ENCODE results near the gene ZC3H14.

The ZC3H14 gene

DNA sequence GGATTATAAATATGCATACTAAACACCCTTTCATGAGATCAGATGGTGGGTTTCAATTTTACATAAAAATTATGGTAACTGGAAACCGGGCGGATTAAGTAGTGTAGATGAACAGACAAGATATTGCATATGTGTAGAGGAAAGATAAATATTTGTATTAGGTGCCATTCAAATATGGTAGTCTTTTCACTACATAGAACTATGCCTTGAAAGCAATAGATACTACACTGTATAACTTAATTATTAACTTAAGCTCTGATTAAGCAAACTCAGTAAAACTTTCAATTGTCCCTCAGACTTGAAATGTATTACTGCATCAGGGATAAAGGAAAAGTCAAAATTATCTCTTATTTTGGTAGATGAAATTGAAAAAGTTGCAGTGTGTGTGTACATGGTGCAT lies 10.0 kb upstream of the ZC3H14 start:
- Histone ChIP-seq H3K27me3 (ENCODE audit: control insufficient read depth, insufficient read depth, low read length) (peaks cover 20% of the 10 kb centered on the region), H3K9ac (ENCODE audit: low read depth, low read length) (no peak overlapping the region), H3K36me3 (ENCODE audit: control insufficient read depth, insufficient read depth, low read length) (peaks cover 22% of the 10 kb centered on the region), H3K27ac (ENCODE audit: low read depth, low read length) (no peak overlapping the region), H3K9me3 (ENCODE audit: control insufficient read depth, insufficient read depth, low read length) (no peaks in the 10 kb centered on the region), H3K4me3 (ENCODE audit: low read depth, low read length) (peak overlapping the region; percentile 99), H3K4me1 (ENCODE audit: control insufficient read depth, insufficient read depth, low read length) (peaks cover 22% of the 10 kb centered on the region)

- Histone ChIP-seq H3K27me3 (ENCODE audit: control insufficient read depth, insufficient read depth, low read length) (peaks cover 20% of the 10 kb centered on the region), H3K27ac (ENCODE audit: low read depth, low read length) (peak overlapping the region; percentile 91), H3K36me3 (ENCODE audit: control insufficient read depth, insufficient read depth, low read length) (peaks cover 11% of the 10 kb centered on the region), H3K4me1 (ENCODE audit: control insufficient read depth, insufficient read depth, low read length) (peaks cover 22% of the 10 kb centered on the region), H3K4me3 (ENCODE audit: low read depth, low read length) (peak overlapping the region; percentile 99), H3K9me3 (ENCODE audit: control insufficient read depth, insufficient read depth, low read length) (no peaks in the 10 kb centered on the region), H3K9ac (ENCODE audit: low read depth, low read length) (peak overlapping the region; percentile 88)
Measured at GRCh38 chr14:88553886-88554456, 8.9 kb upstream of the ZC3H14 start.

DNA sequence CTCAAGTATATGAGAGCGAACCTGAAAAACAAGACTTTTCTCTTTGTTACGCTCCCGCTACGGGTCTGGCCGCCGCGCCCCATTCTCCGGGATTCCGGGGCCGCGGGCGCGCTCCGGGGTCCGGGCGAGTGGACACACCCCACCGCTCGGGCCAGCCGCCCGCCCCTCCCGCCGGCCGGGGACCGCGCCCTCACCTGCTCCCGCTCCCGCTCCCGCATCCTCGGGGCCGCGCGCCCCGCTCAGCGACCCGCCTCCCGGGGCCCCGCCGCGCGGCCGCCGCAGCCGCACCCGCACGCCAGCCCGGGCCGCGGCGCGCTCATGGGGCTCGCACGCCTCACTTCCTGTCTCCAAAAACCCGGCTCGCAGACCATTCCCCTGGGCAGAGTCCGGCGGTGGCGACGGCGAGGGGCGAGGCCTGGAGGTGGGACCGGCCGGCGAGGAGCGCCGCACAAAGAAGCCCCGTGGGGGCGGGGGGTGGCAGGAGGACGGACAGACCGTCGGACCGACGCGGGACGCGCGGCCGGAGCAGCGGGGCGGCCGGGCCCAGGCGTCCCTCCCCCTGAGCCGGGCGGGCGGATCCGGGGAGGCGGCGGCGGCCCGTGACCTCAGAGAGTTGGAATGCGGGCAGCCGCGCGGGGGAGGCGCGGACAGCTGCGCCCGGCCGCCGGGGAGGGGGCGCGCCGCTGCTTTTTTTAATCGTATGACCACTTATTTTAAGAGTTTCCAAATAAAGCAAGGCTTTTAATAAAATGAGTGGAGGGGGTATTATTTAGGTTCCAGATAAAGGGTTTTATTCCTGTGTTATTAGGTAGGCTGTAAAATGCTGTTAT lies 8.2 kb upstream of the ZC3H14 start, which contains the start of gene PTPN21:
Gene PTPN21 (minus strand): TSS at position 551 of the 830 bp plus-strand sequence. CDS start 4,590 bp downstream, outside the sequence.
- Histone ChIP-seq H3K27ac (ENCODE audit: low read depth, low read length) (peak within 1 kb of the TSS; percentile 91), H3K4me3 (ENCODE audit: low read depth, low read length) (peak within 1 kb of the TSS; percentile 99), H3K9ac (ENCODE audit: low read depth, low read length) (peak within 1 kb of the TSS; percentile 88)

GRCh38 chr14:88556581-88556980 lies 6.3 kb upstream of the ZC3H14 start:
- H3K4me3 ChIP-seq (ENCODE audit: low read depth, low read length), result no peak overlapping the region
- peaks cover 22% of the 10 kb centered on the region for H3K4me1 ChIP-seq (ENCODE audit: control insufficient read depth, insufficient read depth, low read length)
- no peaks in the 10 kb centered on the region for H3K36me3 ChIP-seq (ENCODE audit: control insufficient read depth, insufficient read depth, low read length)
- H3K9me3 ChIP-seq (ENCODE audit: control insufficient read depth, insufficient read depth, low read length), result no peaks in the 10 kb centered on the region
- H3K9ac ChIP-seq (ENCODE audit: low read depth, low read length), result no peak overlapping the region
- H3K27ac ChIP-seq (ENCODE audit: low read depth, low read length), result no peak overlapping the region
- H3K27me3 ChIP-seq (ENCODE audit: control insufficient read depth, insufficient read depth, low read length), result peaks cover 20% of the 10 kb centered on the region

More for the DNA sequence above, 8.2 kb upstream of the ZC3H14 start, which contains the start of gene PTPN21:
- Histone ChIP-seq H3K4me1 (ENCODE audit: control insufficient read depth, insufficient read depth, low read length) (peaks cover 22% of the 10 kb centered on the region), H3K27me3 (ENCODE audit: control insufficient read depth, insufficient read depth, low read length) (peaks cover 20% of the 10 kb centered on the region), H3K9me3 (ENCODE audit: control insufficient read depth, insufficient read depth, low read length) (no peaks in the 10 kb centered on the region), H3K36me3 (ENCODE audit: control insufficient read depth, insufficient read depth, low read length) (0 out of 2 replicates have a peak, but pooled peaks cover 4% of the 10 kb centered on the region)

DNA sequence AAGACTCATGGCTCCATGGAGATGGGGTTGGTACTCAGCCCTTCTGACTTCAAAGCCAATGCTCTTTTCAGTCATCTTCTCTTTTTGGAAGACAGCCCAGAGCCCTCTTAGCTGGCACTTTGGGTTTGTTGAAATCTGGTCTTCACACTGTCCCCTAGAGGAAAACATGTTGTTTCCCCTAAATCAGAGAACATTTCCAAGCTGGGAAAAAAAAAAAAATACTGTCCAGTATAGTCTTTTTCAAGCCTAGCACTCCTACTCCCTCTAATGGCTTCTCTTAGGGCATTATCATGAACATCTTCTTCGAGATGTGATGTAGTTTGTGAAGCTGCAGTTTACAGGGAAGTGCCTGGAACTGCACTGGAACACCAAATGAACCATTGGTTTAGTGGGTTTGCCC lies 3.0 kb upstream of the ZC3H14 start:
- Histone ChIP-seq H3K4me1 (ENCODE audit: control insufficient read depth, insufficient read depth, low read length) (peaks cover 17% of the 10 kb centered on the region), H3K9me3 (ENCODE audit: control insufficient read depth, insufficient read depth, low read length) (no peaks in the 10 kb centered on the region), H3K36me3 (ENCODE audit: control insufficient read depth, insufficient read depth, low read length) (peaks cover 8% of the 10 kb centered on the region), H3K4me3 (ENCODE audit: low read depth, low read length) (no peak overlapping the region), H3K27me3 (ENCODE audit: control insufficient read depth, insufficient read depth, low read length) (no peaks in the 10 kb centered on the region), H3K27ac (ENCODE audit: low read depth, low read length) (no peak overlapping the region), H3K9ac (ENCODE audit: low read depth, low read length) (no peak overlapping the region)

GRCh38 chr14:88562532-88562830 lies 356 bp upstream of the ZC3H14 start:
- H3K4me1 ChIP-seq (ENCODE audit: control insufficient read depth, insufficient read depth, low read length), result peaks cover 5% of the 10 kb centered on the region
- H3K9me3 ChIP-seq (ENCODE audit: control insufficient read depth, insufficient read depth, low read length), result no peaks in the 10 kb centered on the region
- peak overlapping the region; percentile 39 for H3K27ac ChIP-seq (ENCODE audit: low read depth, low read length)

GRCh38 chr14:88563845-88564244 lies 1.0 kb downstream of the ZC3H14 start:
- no peaks in the 10 kb centered on the region for H3K27me3 ChIP-seq (ENCODE audit: control insufficient read depth, insufficient read depth, low read length)
- H3K27ac ChIP-seq (ENCODE audit: low read depth, low read length), result peak overlapping the region; percentile 96

More at GRCh38 chr14:88562532-88562830, 356 bp upstream of the ZC3H14 start:
- Histone ChIP-seq H3K36me3 (ENCODE audit: control insufficient read depth, insufficient read depth, low read length) (peaks cover 18% of the 10 kb centered on the region), H3K4me3 (ENCODE audit: low read depth, low read length) (peak overlapping the region; percentile 100), H3K27me3 (ENCODE audit: control insufficient read depth, insufficient read depth, low read length) (no peaks in the 10 kb centered on the region), H3K9ac (ENCODE audit: low read depth, low read length) (peak overlapping the region; percentile 93)

GRCh38 chr14:88565427-88565826 lies 2.6 kb downstream of the ZC3H14 start:
- H3K4me1 ChIP-seq (ENCODE audit: control insufficient read depth, insufficient read depth, low read length), result peaks cover 5% of the 10 kb centered on the region
- H3K27ac ChIP-seq (ENCODE audit: low read depth, low read length), result no peak overlapping the region
- no peak overlapping the region for H3K4me3 ChIP-seq (ENCODE audit: low read depth, low read length)
- no peaks in the 10 kb centered on the region for H3K27me3 ChIP-seq (ENCODE audit: control insufficient read depth, insufficient read depth, low read length)
- H3K9ac ChIP-seq (ENCODE audit: low read depth, low read length), result no peak overlapping the region
- H3K9me3 ChIP-seq (ENCODE audit: control insufficient read depth, insufficient read depth, low read length), result no peaks in the 10 kb centered on the region
- H3K36me3 ChIP-seq (ENCODE audit: control insufficient read depth, insufficient read depth, low read length), result peaks cover 47% of the 10 kb centered on the region

More at GRCh38 chr14:88563845-88564244, 1.0 kb downstream of the ZC3H14 start:
- H3K4me3 ChIP-seq (ENCODE audit: low read depth, low read length), result peak overlapping the region; percentile 100
- H3K9me3 ChIP-seq (ENCODE audit: control insufficient read depth, insufficient read depth, low read length), result no peaks in the 10 kb centered on the region
- H3K9ac ChIP-seq (ENCODE audit: low read depth, low read length), result peak overlapping the region; percentile 1; the same call in 1 of the 2 replicates
- peaks cover 32% of the 10 kb centered on the region for H3K36me3 ChIP-seq (ENCODE audit: control insufficient read depth, insufficient read depth, low read length)
- peaks cover 5% of the 10 kb centered on the region for H3K4me1 ChIP-seq (ENCODE audit: control insufficient read depth, insufficient read depth, low read length)

- Histone ChIP-seq H3K27me3 (ENCODE audit: control insufficient read depth, insufficient read depth, low read length) (no peaks in the 10 kb centered on the region), H3K9ac (ENCODE audit: low read depth, low read length) (no peak overlapping the region), H3K9me3 (ENCODE audit: control insufficient read depth, insufficient read depth, low read length) (no peaks in the 10 kb centered on the region), H3K36me3 (ENCODE audit: control insufficient read depth, insufficient read depth, low read length) (peaks cover 73% of the 10 kb centered on the region), H3K4me3 (ENCODE audit: low read depth, low read length) (no peak overlapping the region), H3K27ac (ENCODE audit: low read depth, low read length) (no peak overlapping the region), H3K4me1 (ENCODE audit: control insufficient read depth, insufficient read depth, low read length) (no peaks in the 10 kb centered on the region)
Measured at GRCh38 chr14:88568196-88568595, 5.4 kb downstream of the ZC3H14 start.

DNA sequence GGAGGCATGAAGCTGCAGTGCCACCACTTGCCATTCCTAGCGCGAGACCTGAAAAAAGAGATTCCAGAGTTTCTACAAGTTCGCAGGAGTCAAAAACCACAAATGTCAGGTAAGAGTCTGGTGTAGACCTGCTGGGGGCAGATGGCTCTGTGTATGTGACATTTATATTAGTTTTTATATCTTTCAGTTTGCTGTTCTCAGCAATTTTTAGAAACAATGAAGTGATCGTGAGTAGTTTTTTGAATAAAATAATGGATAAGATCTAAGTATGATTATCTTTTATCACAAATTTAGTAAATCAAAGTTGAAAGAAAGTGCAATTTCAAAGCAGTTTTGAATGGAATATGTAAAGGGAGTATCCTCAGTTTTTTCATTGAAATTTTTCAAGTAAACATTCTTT lies 9.3 kb downstream of the ZC3H14 start:
- Histone ChIP-seq H3K9ac (ENCODE audit: low read depth, low read length) (no peak overlapping the region), H3K4me3 (ENCODE audit: low read depth, low read length) (no peak overlapping the region), H3K27ac (ENCODE audit: low read depth, low read length) (no peak overlapping the region), H3K9me3 (ENCODE audit: control insufficient read depth, insufficient read depth, low read length) (no peaks in the 10 kb centered on the region), H3K27me3 (ENCODE audit: control insufficient read depth, insufficient read depth, low read length) (no peaks in the 10 kb centered on the region), H3K36me3 (ENCODE audit: control insufficient read depth, insufficient read depth, low read length) (peaks cover 97% of the 10 kb centered on the region), H3K4me1 (ENCODE audit: control insufficient read depth, insufficient read depth, low read length) (no peaks in the 10 kb centered on the region)

GRCh38 chr14:88576222-88576621 lies 13.4 kb downstream of the ZC3H14 start:
- H3K36me3 ChIP-seq (ENCODE audit: control insufficient read depth, insufficient read depth, low read length), result peaks cover 98% of the 10 kb centered on the region
- no peaks in the 10 kb centered on the region for H3K27me3 ChIP-seq (ENCODE audit: control insufficient read depth, insufficient read depth, low read length)
- no peak overlapping the region for H3K4me3 ChIP-seq (ENCODE audit: low read depth, low read length)
- no peak overlapping the region for H3K27ac ChIP-seq (ENCODE audit: low read depth, low read length)
- H3K9me3 ChIP-seq (ENCODE audit: control insufficient read depth, insufficient read depth, low read length), result no peaks in the 10 kb centered on the region
- H3K4me1 ChIP-seq (ENCODE audit: control insufficient read depth, insufficient read depth, low read length), result no peaks in the 10 kb centered on the region
- no peak overlapping the region for H3K9ac ChIP-seq (ENCODE audit: low read depth, low read length)
